PFSK-1 (cell line): ENCODE measurements around the gene KCNQ2.

ENCODE experiments used
- FOXP2 ChIP-seq: optimal IDR thresholded peaks from 2 replicates; pipeline ENCODE3; 2011; ENCODE audit warnings: borderline replicate concordance, control low read depth, inconsistent platforms; ENCODE audit not compliant: insufficient read depth; ENCODE audit errors: extremely low read length, extremely low read depth
- POLR2AphosphoS5 ChIP-seq: IDR thresholded peaks from 2 replicates; pipeline ENCODE4 v1.6.1; 2012; ENCODE audit warnings: low read depth, mild to moderate bottlenecking, control low read depth, low read length, moderate library complexity
- REST ChIP-seq, 2 experiments: IDR thresholded peaks; 2 replicates each; pipeline versions ENCODE4 v1.6.1 to v1.8.0; 2011 to 2012; ENCODE audit warnings: low read depth in 2 of 2, low read length in 2 of 2, control low read depth in 1 of 2, inconsistent platforms in 1 of 2, mild to moderate bottlenecking in 1 of 2, moderate library complexity in 1 of 2; ENCODE audit not compliant: insufficient read depth in 1 of 2
- SIN3A ChIP-seq: IDR thresholded peaks from 2 replicates; pipeline ENCODE4 v1.6.1; 2012; ENCODE audit warnings: mild to moderate bottlenecking, low read length, moderate library complexity, borderline replicate concordance; ENCODE audit not compliant: insufficient read depth
- TAF1 ChIP-seq: IDR thresholded peaks from 2 replicates; pipeline ENCODE4 v1.6.1; 2012; ENCODE audit warnings: low read length, control low read depth, borderline replicate concordance; ENCODE audit not compliant: insufficient read depth

Gene KCNQ2

GRCh38 chr20:63458170-63459069 lies 14.0 kb downstream of the KCNQ2 start:
- TF ChIP-seq TAF1 = no peak
- TF ChIP-seq POLR2AphosphoS5 = no peak
- no peak for TF ChIP-seq SIN3A
- no peak for TF ChIP-seq REST (IDR thresholded peaks at IDR 0.05; ENCODE audit: insufficient read depth in 1 of 2, low read depth in 2 of 2, low read length in 2 of 2)
- no peak for TF ChIP-seq FOXP2

GRCh38 chr20:63457737-63458136 lies 14.7 kb downstream of the KCNQ2 start:
- no peak for TF ChIP-seq TAF1
- TF ChIP-seq FOXP2 = no peak
- no peak for TF ChIP-seq SIN3A
- peak in 1 of 2 experiments; percentile 69; a peak in 2 of 4 replicates for TF ChIP-seq REST (IDR thresholded peaks at IDR 0.05; ENCODE audit: insufficient read depth in 1 of 2, low read depth in 2 of 2, low read length in 2 of 2)
- no peak for TF ChIP-seq POLR2AphosphoS5

- TF ChIP-seq REST (IDR thresholded peaks at IDR 0.05; ENCODE audit: insufficient read depth in 1 of 2, low read depth in 2 of 2, low read length in 2 of 2) (no peak), FOXP2 (no peak), TAF1 (no peak), POLR2AphosphoS5 (no peak), SIN3A (no peak)
Measured at GRCh38 chr20:63456429-63457284, 15.8 kb downstream of the KCNQ2 start.

GRCh38 chr20:63455568-63455859 lies 16.9 kb downstream of the KCNQ2 start:
- TF ChIP-seq FOXP2 (no peak), SIN3A (no peak), TAF1 (no peak), REST (IDR thresholded peaks at IDR 0.05; ENCODE audit: insufficient read depth in 1 of 2, low read depth in 2 of 2, low read length in 2 of 2) (no peak)
